Stimulated activated CD4-positive, alpha-beta T cell treated with anti-CD3 and anti-CD28 coated beads, Interleukin-2, amount 100 ng/mL, for 48 hours (primary cell): ENCODE data around the gene PITPNC1.
A peak's percentile ranks its signal among the peaks of the same experiment; 100 is the strongest.
"Not testable (repeated sequence)": the region's sequence is repeated elsewhere in the genome, so short reads cannot be mapped to it uniquely, and the experiment has no call there.

ENCODE experiments used
- DNase-seq, 2 donors: peaks; one replicate each; pipeline ENCODE4 v3.0.0-alpha.2; 2020

The PITPNC1 gene

GRCh38 chr17:67557921-67558320 is 180.8 kb downstream of the PITPNC1 start:
- DNase-seq: no peak

GRCh38 chr17:67558740-67559380 is 181.8 kb downstream of the PITPNC1 start:
- no peak for DNase-seq

- peak in 1 of 2 donors; percentile 8 for DNase-seq
These were observed 182.4 kb downstream of the PITPNC1 start for GRCh38 chr17:67559381-67559966.

GRCh38 chr17:67562005-67562404 is 184.9 kb downstream of the PITPNC1 start:
- no peak for DNase-seq

DNA sequence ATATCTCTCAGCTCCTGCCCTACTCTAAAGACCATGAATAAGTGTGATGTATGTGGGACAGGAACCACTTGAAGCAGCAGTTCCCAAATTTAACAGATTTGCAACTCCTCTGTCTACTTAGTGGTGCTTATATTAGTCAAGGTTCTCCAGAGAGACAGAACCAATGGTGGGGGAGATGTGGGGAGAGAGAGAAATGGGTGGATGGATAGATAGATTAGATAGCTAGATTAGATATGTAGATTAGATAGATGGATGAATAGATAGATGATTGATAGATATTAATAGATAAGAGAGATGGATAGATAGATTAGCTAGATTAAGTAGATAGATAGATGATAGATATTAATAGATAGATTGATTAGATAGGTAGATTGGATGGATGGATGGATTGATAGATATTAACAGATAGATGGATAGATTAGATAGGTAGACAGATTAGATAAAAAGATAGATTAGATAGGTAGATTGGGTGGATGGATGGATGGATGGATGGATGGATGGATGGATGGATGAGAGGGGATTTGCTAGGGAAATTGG is 186.7 kb downstream of the PITPNC1 start:
- DNase-seq: no peak

GRCh38 chr17:67565068-67565467 is 188.0 kb downstream of the PITPNC1 start:
- no peak for DNase-seq

DNA sequence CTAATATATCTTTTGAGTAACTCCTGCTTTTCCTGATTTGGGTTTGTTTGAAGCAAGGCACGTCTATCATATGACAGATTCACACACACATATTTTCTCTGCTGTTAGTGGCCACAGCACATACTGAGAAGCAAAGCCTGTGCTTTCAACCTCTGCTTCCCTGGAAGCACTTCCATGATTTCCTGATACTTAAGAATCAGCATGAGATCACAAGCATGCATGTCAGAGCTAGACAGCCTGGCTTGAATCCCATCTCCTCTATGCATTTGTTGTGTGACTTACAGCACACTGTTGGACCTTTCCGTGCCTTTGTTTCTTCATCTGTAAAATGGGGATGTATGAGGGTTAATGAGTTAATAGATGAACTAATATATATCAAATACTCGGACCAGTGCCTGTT is 189.6 kb downstream of the PITPNC1 start:
- DNase-seq: no peak

GRCh38 chr17:67569015-67569451 is 192.0 kb downstream of the PITPNC1 start:
- DNase-seq: no peak

- DNase-seq: no peak
These were observed 192.8 kb downstream of the PITPNC1 start for GRCh38 chr17:67569873-67570272.

DNA sequence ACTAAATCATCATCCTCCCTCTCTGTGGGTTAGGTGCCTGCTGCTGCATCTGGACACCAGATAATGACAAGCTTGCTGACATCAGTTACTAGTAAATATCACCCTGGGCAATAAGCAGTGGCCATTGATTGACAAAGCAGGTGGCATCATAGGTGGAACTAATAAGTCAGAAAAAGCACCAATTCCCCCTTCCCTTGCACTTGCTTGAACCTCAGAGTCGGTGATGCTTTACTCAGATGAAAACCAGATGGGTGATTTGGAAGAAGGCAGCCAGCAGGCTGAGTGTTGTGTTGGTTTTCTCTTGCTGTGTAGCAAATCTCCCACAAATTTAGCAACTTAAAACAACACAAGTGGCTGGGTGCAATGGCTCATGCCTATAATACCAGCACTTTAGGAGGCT is 193.7 kb downstream of the PITPNC1 start:
- no peak for DNase-seq

- DNase-seq: no peak
These were observed 194.4 kb downstream of the PITPNC1 start for GRCh38 chr17:67571478-67571877.

DNA sequence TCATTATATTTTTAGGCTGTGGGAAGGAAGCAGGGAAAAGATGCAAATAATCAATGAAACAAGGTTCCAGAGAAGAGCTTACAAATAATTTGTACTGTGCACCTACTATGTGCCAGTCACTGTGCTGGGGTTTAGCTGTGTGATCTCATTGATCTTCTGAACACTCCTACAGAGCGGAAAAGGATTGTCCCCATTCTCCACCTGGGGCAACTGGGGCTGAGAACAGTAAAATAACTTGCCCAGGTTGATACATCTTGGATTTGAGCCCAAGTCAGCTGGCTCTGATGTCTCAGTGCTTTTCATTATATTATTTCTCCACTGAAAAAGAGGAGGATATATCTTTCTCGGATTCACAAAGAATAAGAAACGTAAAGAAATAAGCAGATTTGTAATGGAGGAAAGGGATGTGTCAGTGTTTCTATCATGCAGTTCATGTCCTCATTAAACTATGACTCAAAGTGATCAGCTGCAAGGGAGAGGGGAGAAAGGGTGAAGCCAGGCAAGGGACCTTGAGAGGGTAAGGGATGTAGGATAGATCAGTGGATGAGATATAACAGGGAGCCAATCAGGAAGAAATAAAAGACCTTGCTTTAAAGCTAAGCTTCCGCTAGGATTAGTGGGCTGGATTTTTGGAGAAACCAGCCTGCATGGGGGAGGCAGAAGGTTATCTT is 197.0 kb downstream of the PITPNC1 start:
- DNase-seq: no peak

DNA sequence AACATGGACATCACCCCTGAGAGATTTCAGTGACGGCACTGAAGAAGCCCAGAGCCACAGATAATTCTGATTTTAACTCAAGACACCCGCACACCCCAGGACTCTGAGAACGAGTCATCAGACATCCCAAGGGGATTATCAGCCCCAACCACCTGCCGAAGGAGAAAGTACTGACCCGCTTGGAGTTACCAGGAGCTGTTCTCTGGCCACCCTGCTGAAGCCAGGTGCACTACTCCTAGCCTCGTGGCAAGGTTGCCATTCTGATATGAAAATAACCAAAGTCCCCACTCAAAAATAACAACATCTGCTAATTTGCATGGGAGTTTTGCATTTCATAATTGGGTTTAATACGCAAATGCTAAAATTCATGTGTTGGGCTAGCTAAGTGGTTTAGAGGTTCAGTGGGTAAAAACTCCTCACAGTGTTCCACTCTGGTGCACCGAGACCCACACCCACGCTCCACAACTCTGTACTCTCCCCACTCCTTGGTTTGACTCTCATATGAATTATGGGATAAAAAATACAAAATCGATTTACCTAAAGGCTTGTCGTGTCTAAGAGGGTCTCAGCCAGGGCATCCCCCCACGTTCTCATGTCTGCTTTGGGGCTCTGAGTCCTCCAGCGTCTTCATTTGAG is 197.7 kb downstream of the PITPNC1 start:
- DNase-seq: no peak

- no peak for DNase-seq
These were observed 198.2 kb downstream of the PITPNC1 start for GRCh38 chr17:67575325-67575724.

- no peak for DNase-seq
These were observed 199.5 kb downstream of the PITPNC1 start for GRCh38 chr17:67576471-67577115.

GRCh38 chr17:67577429-67578141 is 200.5 kb downstream of the PITPNC1 start:
- DNase-seq: no peak

- DNase-seq: no peak
These were observed 201.0 kb downstream of the PITPNC1 start for GRCh38 chr17:67578142-67578457.

DNA sequence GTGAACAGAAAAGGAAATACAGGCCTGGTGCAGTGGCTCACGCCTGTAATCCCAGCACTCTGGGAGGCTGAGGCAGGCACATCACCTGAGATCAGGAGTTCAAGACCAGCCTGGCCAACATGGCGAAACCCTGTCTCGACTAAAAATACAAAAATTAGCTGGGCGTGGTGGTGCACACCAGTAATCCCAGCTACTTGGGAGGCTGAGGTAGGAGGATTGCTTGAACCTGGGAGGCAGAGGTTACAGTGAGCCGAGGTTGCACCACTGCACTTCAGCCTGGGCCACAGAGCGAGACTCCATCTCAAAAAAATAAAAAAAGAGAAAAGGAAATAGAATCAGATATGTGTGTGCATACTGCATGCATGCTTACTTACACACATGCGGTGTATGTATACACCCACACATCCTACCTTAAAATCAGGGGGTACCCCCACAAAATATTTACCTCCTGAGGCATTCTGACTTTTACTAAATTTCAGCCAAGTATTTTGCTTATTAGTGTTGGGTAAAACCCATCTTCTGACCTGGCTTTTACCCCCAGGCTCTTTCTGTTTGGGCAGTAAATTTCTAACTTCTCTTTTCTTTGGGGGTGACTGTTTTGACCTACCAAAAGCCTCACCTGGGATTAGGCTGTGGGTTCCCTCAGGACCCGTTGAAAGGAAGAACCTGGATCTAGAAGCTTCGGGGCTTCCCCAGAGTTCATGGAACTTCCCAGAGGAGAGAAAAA is 201.8 kb downstream of the PITPNC1 start:
- DNase-seq: not testable (repeated sequence)

DNA sequence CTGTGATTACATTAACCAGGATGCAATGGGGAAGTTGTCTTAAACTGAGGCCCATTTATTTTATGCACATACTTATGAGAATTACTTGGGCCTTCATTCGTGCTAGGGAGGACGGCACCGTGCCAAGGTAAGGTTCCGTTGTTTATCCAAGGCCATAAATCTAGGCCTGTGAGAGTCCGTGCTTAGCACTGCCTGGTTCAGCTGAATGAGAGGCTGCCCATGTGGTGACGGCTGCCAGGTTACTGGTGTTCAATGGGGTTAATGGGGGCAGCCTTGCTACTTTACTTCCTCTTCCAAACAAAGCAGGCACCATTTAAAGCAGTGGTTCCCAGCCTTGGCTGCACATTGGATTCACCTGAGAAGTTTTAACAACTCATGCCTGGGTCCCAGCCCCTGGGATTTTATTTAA is 205.6 kb downstream of the PITPNC1 start:
- no peak for DNase-seq

GRCh38 chr17:67585077-67585602 is 208.1 kb downstream of the PITPNC1 start:
- DNase-seq: no peak

DNA sequence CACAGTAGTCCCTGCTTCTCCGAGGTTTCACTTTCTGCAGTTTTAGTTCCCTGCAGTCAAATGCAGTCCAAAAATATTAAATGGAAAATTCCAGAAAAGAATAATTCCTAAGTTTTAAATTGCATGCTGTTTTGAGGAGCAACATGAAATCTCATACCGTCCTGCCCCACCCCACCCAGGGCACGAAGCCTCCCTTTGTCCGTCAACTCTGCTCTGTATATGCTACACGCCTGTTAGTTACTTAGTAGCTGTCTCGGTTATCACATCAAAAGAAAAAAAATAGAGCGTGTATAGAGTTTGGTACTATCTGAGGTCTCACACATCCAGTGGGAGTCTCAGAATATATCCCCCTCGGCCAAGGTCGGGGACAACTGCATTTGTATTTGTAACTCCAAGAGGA is 211.2 kb downstream of the PITPNC1 start:
- no peak for DNase-seq
